DLD1 (cell line): Measurements from ENCODE around the gene SLC35F6.
"Not testable (repeated sequence)": the region's sequence is repeated elsewhere in the genome, so short reads cannot be mapped to it uniquely, and the experiment has no call there.

Experiments
- in situ Hi-C: cut with HindIII; loops from 2 replicates; pipeline ENCODE4 v1.10.0; 2017; ENCODE audit warnings: low sequenced_read_pairs

SLC35F6 gene

GRCh38 chr2:26730549-26731344, 33.3 kb upstream of the SLC35F6 start:
- in situ Hi-C loops, result no loop called here

DNA sequence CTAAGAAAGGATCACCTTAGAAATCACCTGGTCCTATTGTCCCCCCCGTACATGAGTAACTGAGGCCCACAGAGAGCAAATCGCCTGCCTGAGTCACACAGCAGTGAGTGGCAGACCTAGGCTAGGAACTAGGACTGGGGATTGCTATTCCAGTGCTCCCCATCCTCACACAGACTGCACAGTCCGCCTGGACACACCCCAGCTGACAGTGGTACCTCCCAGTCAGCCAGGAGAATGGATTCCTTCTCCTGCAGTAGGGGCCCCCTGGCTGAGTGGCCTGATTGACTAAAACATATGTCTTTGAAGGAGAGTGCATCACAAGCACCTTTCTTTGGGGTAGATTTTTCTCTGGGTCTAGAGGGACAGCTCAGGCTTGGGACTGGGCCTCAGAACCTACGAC, 32.4 kb upstream of the SLC35F6 start:
- in situ Hi-C loops, result no loop called here

DNA sequence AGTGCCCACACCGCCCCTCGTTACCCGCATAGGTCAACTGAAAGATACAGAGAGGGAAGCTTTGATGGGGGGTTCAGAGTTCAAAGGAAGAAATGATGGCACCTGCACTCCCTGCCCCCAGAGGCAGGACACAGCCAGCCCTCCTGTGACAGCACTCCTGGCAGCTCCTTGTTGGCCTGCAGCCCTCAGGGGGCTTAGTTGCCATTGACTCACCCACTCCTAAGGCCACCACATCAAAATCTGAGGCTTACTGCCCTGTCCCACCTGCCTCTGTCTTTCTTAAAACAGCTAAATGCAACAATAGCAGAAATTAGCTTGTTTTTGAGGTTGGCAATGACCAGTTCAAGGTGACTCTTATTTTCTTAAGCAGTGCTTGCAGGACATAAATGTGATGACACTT, 31.6 kb upstream of the SLC35F6 start:
- in situ Hi-C loops, result no loop called here

GRCh38 chr2:26733413-26733812, 30.7 kb upstream of the SLC35F6 start:
- in situ Hi-C loops, result no loop called here

DNA sequence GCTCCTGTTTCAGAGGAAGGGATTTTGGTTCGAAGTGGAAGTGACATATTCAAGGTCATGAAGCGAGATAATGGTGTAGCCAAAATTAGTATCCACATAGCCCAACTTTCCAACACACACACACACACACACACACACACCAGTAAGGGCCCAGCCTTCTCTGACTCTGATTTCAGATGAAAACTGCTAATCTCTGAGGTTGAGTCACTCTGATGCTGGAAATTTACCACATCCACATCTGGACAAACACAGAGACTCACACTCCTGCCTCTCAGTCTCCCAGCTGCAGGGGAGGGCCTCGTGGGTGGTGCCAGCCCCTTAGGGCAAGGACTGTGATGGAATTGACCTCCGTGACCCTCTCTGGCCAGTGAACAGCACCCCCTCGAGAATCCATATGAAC, 29.0 kb upstream of the SLC35F6 start:
- in situ Hi-C loops, result no loop called here

- in situ Hi-C loops, result no loop called here
Measured at GRCh38 chr2:26735883-26736588, 28.0 kb upstream of the SLC35F6 start.

DNA sequence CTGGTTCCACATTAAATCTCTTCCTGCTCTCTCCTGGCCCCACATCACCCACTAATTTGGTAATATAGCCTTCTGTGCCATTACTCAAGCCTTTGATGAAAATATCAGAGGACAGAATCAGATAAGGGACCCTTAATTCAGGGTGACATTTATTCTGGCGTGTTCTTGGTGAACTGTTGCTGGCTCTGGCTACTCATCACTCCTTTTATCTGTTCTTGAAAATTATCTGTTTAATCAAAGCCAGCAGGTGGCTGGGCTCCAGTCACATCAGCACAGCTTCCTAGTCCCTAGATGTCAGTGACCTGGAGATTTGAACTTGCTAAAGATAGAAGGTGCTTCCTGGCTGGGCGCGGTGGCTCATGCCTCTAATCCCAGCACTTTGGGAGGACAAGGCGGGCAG, 26.9 kb upstream of the SLC35F6 start:
- in situ Hi-C loops, result no loop called here

DNA sequence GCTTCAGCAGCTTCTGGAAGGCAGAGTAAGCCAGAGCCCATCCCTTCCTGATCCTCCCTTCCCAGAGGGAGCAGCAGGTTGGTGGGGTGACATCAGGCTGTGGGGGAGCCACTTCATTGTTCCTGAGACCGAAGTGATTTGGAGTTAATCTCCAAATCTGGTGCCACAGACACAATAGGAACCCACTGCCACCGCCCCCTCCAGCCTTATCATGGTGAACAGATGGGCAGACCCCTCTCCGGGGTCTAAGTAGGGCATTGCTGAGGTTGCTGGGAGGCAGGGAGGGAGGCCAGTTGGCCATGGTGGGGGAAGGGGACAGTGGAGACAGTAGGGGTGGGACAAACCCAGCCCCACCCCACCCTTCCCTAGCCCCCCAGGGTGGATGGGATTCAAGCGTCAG, 25.6 kb upstream of the SLC35F6 start:
- in situ Hi-C loops, result no loop called here

DNA sequence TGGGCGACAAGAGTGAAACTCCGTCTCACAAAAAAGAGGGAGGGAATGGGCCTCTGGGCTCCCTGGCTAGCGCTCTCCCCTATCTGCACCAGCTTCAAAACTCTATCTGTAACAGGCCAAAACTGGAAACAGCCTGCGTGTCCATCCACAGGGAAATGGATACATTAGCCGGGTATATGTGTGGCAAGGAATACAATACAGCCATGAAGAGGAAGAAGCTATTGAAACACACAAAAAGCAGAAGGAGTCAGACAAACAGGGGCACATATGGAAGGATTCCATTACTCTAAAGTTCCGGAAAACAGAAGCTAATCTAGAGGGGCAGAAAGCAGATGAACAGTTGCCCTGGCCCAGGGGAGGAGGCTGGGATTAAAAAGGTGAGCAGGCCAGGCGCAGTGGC, 24.6 kb upstream of the SLC35F6 start:
- in situ Hi-C loops, result no loop called here

DNA sequence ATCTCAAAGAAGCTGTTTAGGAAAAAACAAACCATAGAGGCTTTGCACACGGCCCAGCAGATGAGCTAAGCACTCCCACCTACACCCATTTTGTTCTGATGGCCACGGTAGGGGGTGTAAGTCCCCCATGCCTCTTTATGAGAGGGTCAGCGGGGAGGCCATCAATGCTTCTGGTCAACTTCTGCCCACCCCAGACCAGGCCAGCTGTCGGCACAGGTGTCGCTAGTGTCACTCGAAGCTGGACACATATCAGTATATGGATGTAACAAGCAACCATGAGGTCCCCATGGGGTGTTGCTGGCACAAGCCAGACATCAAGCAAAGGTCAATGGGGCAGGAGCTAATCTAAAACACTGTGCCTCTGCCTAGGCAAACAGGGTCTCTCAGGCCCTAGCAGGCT, 23.7 kb upstream of the SLC35F6 start:
- in situ Hi-C loops, result no loop called here

GRCh38 chr2:26740890-26741302, 23.2 kb upstream of the SLC35F6 start:
- in situ Hi-C loops, result no loop called here

DNA sequence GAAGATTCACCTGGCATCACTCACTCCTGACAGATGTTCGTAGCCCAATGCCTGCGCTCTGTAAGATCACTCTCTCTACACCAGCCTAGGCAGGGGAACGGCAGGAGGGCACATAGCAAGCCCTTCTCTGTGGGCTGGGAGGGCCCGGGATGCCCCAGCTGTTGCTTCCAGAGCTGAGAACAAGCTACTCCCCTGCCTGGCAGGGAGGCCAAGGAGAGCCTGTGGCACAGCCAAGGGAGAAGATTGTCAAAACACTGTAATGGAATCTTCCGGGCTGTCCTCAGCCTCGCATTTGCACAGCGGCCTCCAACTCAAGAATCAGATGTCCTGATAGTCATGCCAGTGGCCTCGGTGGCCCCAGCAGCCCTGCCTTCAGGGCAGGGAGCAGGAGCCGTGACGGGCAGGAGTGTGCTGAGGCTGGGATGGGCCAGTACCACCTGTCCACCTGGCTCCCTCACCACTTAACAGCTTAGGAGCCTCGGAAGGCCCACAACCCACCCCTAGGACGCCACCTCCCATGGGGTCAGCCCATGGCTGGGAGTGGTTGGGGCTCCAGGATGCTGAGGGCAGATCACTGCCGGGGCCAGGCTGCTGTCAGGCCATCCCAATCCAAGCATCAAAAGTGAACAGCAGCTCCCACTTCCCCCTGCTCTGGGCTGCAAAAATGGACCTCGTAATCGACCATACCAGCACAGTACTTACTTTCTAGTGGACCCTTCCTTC, 21.9 kb upstream of the SLC35F6 start:
- in situ Hi-C loops, result no loop called here

DNA sequence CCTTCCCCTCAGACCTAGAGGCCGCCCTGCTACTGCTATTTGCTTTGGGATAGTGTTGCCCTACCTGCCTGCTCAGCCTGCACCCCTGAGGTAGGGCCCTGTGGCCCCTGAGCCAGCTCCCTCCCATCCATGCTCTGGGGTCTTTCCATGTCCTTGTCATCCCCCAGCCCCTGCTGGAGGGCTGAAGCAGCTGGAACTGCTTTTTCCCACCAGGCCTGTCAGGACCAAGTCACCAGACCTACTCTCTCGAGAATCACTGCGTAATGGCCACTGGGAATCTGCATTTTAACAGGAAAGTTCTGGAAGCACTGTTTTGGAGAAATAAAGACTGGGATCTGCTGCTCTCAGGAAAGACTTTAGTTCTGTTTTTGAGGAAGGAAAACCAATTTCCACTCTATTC, 20.2 kb upstream of the SLC35F6 start:
- in situ Hi-C loops, result no loop called here

DNA sequence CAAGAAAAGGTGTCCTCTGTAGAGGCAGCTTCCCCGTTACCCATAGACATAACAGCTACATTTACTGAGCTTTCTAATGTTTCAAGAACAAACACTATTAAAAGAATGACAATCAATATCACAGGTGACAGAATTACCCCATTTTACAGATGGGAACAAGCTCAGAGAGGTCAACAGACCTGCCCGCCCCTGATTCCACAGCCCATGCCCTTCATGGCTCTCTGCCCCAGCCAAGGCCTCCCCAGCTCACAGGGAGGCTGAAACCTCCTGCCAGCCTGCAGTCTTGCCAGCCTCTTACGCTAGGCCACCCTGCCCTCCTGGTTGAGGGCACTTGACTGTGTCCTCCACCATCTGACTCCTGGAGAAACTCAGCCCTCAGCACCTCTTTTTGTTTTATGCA, 19.1 kb upstream of the SLC35F6 start:
- in situ Hi-C loops, result no loop called here

GRCh38 chr2:26745609-26746327, 18.3 kb upstream of the SLC35F6 start:
- in situ Hi-C loops, result no loop called here

GRCh38 chr2:26746934-26747333, 17.1 kb upstream of the SLC35F6 start:
- in situ Hi-C loops, result no loop called here

- in situ Hi-C loops, result not testable (repeated sequence)
Measured at GRCh38 chr2:26749787-26750420, 14.2 kb upstream of the SLC35F6 start.

- in situ Hi-C loops, result not testable (repeated sequence)
Measured at GRCh38 chr2:26750467-26750866, 13.6 kb upstream of the SLC35F6 start.

- in situ Hi-C loops, result no loop called here
Measured at GRCh38 chr2:26752656-26753055, 11.4 kb upstream of the SLC35F6 start.

DNA sequence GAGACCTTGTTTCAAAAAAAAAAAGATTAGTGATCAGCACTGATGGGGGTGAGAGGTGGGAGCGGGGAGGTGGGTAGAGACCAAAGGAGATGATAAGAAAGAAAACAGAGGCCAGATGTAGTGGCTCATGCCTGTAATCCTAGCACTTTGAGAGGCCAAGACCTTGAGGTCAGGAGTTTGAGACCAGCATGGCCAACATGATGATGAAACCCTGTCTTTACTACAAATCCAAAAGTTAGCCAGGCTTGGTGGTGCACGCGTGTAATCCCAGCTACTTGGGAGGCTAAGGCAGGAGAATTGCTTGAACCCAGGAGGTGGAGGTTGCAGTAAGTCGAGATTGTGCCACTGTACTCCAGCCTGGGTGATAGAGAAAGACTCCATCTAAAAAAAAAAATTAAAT, 9.5 kb upstream of the SLC35F6 start:
- in situ Hi-C loops, result no loop called here
